Prostate gland (tissue), 2 donors: ENCODE data around the gene ADGRG7.

ENCODE experiments used
- POLR2A ChIP-seq: fragments of 450-650 bp; IDR thresholded peaks from one replicate; pipeline ENCODE4 v1.6.1; 2016; ENCODE audit warnings: antibody characterized with exemption, mild to moderate bottlenecking
- POLR2AphosphoS5 ChIP-seq: sonication (generic); formaldehyde crosslinking; IDR thresholded peaks from one replicate; pipeline ENCODE4 v1.6.1; 2017; ENCODE audit warnings: antibody characterized with exemption
- TF ChIP-seq, protein P1 (sequence below), 4 experiments: fragments of 200-600 bp in 2 of 4; fragments of 450-650 bp in 2 of 4; sonication (generic) in 2 of 4; IDR thresholded peaks; 1 replicate in 3 of 4; 2 replicates in 1 of 4; pipeline ENCODE4 v1.5.1; 2016 to 2019; ENCODE audit warnings: antibody characterized with exemption in 4 of 4, mild to moderate bottlenecking in 2 of 4, moderate library complexity in 2 of 4

DNA sequence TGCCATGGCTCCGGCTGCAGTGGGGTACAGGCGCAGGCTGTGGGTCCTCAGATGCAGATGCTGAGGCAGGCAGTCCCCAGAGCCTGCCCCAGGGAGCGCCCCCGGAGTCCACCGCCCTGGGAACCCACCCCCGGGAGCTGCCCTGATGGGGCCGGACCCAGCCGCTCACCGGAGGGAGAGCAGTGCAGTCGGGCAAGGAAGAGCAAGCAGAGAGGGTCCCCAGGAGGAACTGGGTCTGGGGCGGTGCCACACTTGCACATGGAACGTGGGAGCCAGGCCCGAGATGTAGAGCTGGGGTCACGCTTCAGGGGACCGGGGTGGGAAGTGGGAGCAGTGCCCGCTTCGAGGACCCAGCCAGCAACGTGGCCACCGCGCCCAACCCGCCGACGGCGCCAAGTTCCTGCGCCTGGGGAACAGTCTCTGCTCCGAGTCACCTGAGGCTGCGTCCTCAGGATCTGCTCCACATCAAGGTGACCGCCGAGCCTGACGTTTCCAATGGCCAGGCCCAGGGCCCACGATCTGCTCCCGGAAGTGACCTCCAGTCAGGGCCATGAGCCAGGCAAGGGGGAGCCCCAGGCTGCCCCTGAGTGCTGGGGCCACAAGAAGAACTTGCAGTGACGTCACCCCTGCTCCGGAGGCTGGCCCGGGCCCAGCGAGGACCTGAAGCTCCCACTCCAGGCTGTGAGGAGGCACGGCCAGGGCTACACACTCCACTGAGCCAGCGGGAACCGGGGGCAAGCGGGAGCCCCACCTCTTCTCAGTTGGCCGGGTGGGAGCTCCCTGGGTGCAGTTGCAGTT, 72.9 kb downstream of the ADGRG7 start:
- TF ChIP-seq POLR2A (no peak), POLR2AphosphoS5 (no peak)
- TF ChIP-seq, protein P1, sequence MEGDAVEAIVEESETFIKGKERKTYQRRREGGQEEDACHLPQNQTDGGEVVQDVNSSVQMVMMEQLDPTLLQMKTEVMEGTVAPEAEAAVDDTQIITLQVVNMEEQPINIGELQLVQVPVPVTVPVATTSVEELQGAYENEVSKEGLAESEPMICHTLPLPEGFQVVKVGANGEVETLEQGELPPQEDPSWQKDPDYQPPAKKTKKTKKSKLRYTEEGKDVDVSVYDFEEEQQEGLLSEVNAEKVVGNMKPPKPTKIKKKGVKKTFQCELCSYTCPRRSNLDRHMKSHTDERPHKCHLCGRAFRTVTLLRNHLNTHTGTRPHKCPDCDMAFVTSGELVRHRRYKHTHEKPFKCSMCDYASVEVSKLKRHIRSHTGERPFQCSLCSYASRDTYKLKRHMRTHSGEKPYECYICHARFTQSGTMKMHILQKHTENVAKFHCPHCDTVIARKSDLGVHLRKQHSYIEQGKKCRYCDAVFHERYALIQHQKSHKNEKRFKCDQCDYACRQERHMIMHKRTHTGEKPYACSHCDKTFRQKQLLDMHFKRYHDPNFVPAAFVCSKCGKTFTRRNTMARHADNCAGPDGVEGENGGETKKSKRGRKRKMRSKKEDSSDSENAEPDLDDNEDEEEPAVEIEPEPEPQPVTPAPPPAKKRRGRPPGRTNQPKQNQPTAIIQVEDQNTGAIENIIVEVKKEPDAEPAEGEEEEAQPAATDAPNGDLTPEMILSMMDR (IDR thresholded peaks at IDR 0.05) = no peak
